ENCODE data around the gene DLG2.
"Not testable (repeated sequence)": the region's sequence is repeated elsewhere in the genome, so short reads cannot be mapped to it uniquely, and the experiment has no call there.

The DLG2 gene

GRCh38 chr11:85431319-85431718 lies 195.8 kb downstream of the DLG2 start:
- DNase-seq = no peak

GRCh38 chr11:85423794-85424193 lies 203.3 kb downstream of the DLG2 start:
- DNase-seq = no peak

- no peak for DNase-seq
Observed at GRCh38 chr11:85423316-85423715, 203.8 kb downstream of the DLG2 start.

GRCh38 chr11:85414175-85414574 lies 213.0 kb downstream of the DLG2 start:
- no peak for DNase-seq

- no peak for DNase-seq
Observed at GRCh38 chr11:85407648-85408047, 219.5 kb downstream of the DLG2 start.

- no peak for DNase-seq
Observed at GRCh38 chr11:85406841-85407240, 220.3 kb downstream of the DLG2 start.

- DNase-seq = no peak
Observed at GRCh38 chr11:85406316-85406715, 220.8 kb downstream of the DLG2 start.

- not testable (repeated sequence) for DNase-seq
Observed at GRCh38 chr11:85395515-85396055, 231.6 kb downstream of the DLG2 start.

GRCh38 chr11:85394283-85394682 lies 232.9 kb downstream of the DLG2 start:
- DNase-seq = no peak

GRCh38 chr11:85391141-85391540 lies 236.0 kb downstream of the DLG2 start:
- no peak for DNase-seq

- DNase-seq = no peak
Observed at GRCh38 chr11:85385547-85385946, 241.6 kb downstream of the DLG2 start.

GRCh38 chr11:85385111-85385510 lies 242.0 kb downstream of the DLG2 start:
- DNase-seq = no peak

- DNase-seq = no peak
Observed at GRCh38 chr11:85379066-85379465, 248.1 kb downstream of the DLG2 start.

GRCh38 chr11:85377901-85378300 lies 249.2 kb downstream of the DLG2 start:
- DNase-seq = no peak

- no peak for DNase-seq
Observed at GRCh38 chr11:85359859-85360258, 267.3 kb downstream of the DLG2 start.

GRCh38 chr11:85355921-85356320 lies 271.2 kb downstream of the DLG2 start:
- DNase-seq = no peak

GRCh38 chr11:85349539-85349938 lies 277.6 kb downstream of the DLG2 start:
- DNase-seq = not testable (repeated sequence)

GRCh38 chr11:85348945-85349344 lies 278.2 kb downstream of the DLG2 start:
- DNase-seq = no peak

GRCh38 chr11:85347291-85347690 lies 279.9 kb downstream of the DLG2 start:
- no peak for DNase-seq

- DNase-seq = no peak
Observed at GRCh38 chr11:85346484-85346883, 280.7 kb downstream of the DLG2 start.

GRCh38 chr11:85340846-85341245 lies 286.3 kb downstream of the DLG2 start:
- not testable (repeated sequence) for DNase-seq

GRCh38 chr11:85318573-85318972 lies 308.6 kb downstream of the DLG2 start:
- DNase-seq = no peak

- peak; percentile 58 for DNase-seq
Observed at GRCh38 chr11:85316967-85317366, 310.2 kb downstream of the DLG2 start.

- DNase-seq = peak; percentile 7
Observed at GRCh38 chr11:85313741-85314140, 313.4 kb downstream of the DLG2 start.

- no peak for DNase-seq
Observed at GRCh38 chr11:85310479-85310878, 316.7 kb downstream of the DLG2 start.

- no peak for DNase-seq
Observed at GRCh38 chr11:85307366-85307765, 319.8 kb downstream of the DLG2 start.

Measured in inflammatory macrophage treated with lipopolysaccharide for 4 hours (primary cell).